NCI-H1436 treated with DMSO at 0.1 percent for 48 hours (cell line): ENCODE results near the gene EPHB2.
"Not testable (repeated sequence)": the region's sequence is repeated elsewhere in the genome, so short reads cannot be mapped to it uniquely, and the experiment has no call there.

Source experiments
- DNase-seq: peaks from one replicate; lab custom pipeline; 2025; lab: John Stamatoyannopoulos, UW

The EPHB2 gene

GRCh38 chr1:22710701-22711049 is at the start of gene EPHB2:
EPHB2 (plus strand) TSS chr1:22710839; CDS start chr1:22710983, 144 bp downstream.
- no peak for DNase-seq

- DNase-seq = no peak
Measured at GRCh38 chr1:22661880-22662279, 48.8 kb upstream of the EPHB2 start.

GRCh38 chr1:22662318-22662717 is 48.3 kb upstream of the EPHB2 start:
- DNase-seq = peak; percentile 52

DNA sequence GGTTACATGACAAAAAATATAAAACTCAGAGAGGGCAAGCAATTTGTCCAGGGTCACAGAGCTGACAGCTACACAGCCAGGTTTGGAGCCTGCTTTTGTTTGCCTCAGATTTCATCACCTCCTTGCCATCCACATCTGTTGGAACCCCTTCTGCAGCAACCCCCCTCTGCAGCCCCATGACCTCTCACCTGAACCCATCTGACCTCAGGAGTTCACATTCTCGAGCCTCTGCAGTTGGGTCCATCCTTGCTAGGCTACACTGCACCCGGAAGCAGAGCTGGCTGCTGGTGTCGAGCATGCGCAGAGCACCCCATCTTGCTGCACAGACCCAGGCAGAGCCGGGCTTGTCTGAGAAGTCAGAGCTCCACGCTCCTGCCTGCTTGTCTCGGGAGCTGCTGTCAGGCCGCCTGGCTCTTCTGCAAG is 47.6 kb upstream of the EPHB2 start:
- DNase-seq = no peak

DNA sequence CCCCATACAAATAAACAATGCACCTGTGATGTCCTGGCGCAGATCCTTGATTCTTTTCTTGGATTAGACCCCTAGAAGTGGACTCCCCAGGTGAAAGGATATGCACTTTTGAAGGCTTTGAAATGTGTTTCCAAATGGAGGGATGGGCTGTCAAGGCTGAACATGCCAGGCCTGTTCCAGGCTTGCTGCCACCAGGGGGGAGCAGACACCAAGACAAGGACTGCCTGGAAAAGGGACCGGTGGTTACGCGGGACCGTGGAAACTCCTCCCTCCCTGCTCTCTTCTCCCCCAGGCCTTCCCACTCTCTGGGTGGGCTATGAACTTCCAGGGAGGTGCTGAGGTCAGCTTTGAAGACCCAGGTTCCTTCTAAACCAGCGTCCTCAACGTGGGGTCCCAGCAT is 44.9 kb upstream of the EPHB2 start:
- DNase-seq = no peak

GRCh38 chr1:22666412-22666811 is 44.2 kb upstream of the EPHB2 start:
- no peak for DNase-seq

- DNase-seq = not testable (repeated sequence)
Measured at GRCh38 chr1:22668840-22669239, 41.8 kb upstream of the EPHB2 start.

- no peak for DNase-seq
Measured at GRCh38 chr1:22670352-22670975, 40.2 kb upstream of the EPHB2 start.

DNA sequence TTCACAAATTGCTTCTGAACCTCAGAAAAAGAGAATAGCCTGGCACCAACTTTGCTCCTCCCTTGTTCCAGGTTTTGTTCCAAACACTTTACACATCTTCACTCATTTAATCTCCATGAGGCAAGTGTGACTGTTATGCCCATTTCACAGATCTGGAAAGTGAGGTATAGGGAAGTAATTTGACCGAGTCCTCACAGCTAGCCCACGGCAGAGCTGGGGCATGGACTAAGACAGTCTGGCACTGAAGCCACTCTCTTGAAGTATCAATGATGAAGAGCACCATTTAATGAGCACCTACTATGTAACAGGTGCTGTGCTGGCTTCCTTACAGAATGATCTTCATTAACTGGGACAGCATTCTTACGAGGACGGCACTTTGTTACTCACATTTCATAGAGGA is 38.6 kb upstream of the EPHB2 start:
- no peak for DNase-seq

DNA sequence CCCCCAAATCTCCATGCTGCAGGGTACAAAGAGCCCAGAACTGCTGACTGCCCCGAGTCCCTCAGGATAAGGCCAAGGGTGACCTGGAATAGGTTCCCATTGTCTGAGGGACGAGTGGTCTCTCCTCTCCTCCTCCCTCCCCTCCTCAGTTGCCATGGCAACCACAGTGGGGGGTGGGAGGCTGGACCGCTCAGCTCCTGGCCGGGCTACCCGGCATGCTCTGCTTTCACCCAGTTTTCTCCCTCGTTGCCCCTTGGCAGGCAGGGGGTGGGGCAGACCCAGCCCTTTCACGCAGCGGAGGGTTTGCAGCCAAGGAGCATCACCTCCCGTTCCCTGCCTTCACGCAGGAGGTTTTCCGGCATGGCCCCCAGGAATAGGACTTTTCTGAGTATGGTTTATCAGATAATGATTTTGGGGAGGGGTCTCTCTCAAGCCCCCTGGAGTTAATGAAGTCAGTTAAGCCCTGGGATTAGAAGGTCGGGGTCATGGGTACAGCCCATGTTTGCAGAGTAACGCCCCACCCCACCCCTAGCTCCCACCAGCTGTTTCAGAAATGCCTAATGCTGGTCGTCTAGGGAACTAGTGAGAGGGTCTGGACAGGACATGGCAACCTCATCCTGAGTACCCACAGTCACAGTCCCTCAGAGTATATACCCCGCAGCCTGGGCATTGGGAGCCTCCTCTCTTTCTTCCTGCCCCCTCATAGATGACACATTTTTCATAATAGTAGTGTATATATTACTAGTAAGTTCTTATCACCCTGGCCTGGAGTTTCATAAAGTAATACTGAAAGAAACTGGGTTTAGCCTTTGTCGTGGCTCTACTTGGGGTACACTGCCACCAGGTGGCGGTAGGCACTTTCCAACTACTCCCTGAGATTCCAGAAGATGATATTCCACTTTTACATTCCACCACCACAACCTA is 36.9 kb upstream of the EPHB2 start:
- no peak for DNase-seq

DNA sequence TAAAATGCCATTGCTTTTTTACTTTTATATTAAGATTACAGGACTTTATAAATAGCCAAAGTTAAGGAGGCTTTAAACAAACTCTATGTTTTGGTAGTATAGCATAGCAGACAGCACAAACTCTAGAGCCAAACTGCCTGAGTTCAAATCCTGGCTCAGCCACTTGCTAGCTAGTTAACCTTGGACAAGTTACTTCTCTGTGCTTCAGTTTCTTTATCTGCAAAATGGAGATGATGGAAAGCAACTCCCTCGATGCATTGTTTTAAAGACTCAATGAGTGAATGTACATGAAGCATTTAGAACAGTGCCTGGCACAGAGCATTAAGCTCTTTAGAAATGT is 36.3 kb upstream of the EPHB2 start:
- no peak for DNase-seq

DNA sequence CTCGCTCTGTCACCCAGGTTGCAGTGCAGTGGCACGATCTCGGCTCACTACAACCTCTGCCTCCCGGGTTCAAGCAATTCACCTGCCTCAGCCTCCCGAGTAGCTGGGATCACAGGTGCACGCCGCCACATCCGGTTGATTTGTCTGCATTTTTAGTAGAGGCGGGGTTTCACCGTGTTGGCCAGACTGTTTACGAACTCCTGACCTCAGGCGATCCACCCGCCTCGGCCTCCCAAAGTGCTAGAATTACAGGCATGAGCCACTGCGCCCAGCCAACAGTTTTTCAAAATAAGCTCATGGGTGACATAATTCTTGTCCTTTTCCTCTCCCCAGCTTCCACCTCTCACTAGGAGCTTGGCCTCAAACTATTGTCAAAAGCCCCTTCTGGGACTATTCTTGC is 34.5 kb upstream of the EPHB2 start:
- not testable (repeated sequence) for DNase-seq

DNA sequence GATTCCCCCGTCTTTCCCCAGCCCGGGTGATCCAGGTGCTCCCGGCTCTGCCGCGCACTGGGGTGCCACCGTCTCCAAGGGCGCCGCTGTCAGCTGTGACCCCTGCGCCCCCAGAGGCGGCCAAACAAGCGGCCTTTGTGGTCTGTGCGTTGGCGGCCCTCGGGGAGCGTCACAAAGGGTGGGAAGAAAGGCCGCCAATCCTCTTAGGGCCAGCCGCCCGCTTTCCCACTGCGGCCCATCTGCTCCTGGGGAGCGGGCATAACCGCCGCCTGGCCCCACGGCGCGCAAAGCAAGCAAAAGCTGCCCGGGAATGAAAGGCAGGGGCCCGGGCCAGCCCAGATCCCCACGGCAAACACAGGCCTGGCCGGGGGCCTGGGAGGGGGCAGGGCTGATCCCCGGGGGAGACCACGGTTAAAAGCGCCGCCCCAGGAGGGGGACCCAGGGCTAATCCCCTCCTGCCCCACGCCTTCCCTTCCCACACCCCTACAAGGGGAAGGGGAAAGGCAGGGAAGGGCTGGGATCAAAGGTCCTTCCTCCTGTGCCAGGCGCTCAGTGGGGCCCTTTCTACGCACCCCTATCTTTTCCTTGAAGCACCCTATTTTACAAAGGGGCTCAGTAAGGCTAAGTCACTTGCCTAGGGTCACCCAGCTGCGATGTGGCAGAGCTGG is 33.6 kb upstream of the EPHB2 start:
- no peak for DNase-seq

DNA sequence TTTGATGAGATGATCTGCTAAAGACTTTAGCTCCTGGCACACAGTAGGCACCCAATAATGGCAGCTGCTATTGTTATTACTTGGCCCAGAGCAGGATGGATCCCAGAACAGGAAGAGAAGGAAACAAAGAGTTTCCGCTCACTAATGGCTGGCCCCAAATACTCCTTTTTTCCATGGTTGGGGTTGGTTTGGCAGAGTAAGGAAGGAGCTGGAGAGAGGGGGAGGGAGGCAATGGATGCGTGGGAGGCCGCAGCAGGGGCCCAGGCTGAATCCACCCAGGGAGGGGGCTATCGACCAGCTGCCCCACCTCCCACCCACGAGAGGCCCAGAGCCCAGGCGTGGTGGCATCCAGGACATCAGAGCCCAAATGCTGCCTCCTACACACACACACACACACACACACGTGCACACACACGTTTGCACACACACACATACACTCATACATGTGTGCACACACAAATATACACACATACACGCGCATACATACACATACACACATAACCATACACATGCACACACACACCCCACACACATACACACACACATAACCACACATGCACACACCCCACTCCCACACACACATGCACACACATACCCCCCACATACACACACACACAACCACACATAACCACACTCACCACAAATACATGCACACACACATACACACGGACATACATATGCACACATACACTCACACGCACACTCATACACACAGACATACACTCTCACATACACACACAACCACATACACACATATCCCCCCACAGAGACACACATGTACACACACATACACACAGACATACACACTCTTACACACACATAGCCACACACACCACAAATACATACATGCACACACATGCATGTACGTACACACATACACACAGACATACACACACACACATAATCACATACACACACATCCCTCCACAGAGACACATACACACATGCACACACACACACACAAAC is 32.4 kb upstream of the EPHB2 start:
- no peak for DNase-seq

DNA sequence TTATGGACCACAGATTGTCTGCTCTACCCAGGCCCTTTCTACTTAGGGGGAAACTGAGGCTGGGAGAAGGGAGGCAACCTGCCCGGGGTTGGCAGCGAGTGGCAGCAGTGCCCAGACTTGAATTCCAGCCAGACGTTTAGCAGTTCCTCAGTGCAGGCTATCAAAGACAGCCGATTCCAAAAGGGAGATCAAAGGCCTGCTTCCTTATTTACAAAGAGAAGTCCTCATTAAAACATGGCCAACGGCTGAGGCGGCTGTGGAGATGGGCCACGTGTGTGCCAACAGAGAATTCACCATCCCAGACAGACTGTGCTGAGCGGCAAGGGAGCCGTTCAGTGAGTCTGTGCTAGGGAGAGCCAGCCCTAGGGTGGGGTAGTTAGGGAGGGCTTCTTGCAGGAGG is 29.9 kb upstream of the EPHB2 start:
- DNase-seq = no peak

DNA sequence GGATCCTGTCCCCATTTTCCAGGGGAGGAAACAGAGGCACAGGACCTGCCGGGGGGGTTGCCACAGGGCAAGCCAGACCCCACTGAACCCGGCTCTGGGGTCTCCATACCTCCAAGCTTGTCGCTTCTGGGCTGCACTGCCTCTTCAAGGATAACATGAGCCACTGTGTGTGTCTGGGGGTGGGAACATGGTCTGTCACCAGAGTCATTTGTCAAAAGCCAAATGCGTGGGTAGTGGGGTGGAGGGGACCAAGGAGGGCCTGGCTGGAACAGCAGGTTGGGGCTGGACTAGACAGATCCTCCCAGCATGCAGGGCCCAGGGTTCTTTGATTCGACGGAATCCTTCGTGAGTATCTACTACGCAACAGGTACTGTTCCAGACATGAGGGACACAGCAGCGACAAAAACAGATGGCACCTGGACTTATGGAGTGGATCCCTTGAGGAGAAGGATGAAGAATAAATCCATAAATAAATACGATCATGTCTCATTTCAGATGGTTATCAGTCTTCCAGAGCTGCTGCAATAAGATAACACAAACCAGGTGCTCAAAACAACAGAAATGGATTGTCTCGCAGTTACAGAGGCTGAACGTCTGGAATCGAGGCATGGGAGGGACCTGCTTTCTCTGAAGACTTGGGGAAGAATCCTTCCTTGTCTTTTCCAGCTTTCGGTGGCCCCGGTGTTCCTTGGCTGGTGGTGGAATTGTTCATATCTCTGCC is 28.9 kb upstream of the EPHB2 start:
- no peak for DNase-seq

- no peak for DNase-seq
Measured at GRCh38 chr1:22683547-22683946, 27.1 kb upstream of the EPHB2 start.

GRCh38 chr1:22685591-22686059 is 25.0 kb upstream of the EPHB2 start:
- DNase-seq = no peak

- DNase-seq = no peak
Measured at GRCh38 chr1:22687191-22687590, 23.4 kb upstream of the EPHB2 start.

- DNase-seq = no peak
Measured at GRCh38 chr1:22688466-22688865, 22.2 kb upstream of the EPHB2 start.

GRCh38 chr1:22689505-22689904 is 21.1 kb upstream of the EPHB2 start:
- DNase-seq = no peak
